Measurements from ENCODE around the gene PDXK. TPM values are rescaled to one million over a fixed set of nuclear protein-coding genes. Genes with fewer than 3 reads are reported as not detected.

Gene PDXK
- total RNA-seq, 1 experiment from 2014 or later, result 214 TPM

- H3K27ac Mint-ChIP-seq (ENCODE audit: unreplicated experiment), result no peak overlapping the region
- H3K9me3 Mint-ChIP-seq (ENCODE audit: low read depth, unreplicated experiment), result no peaks in the 10 kb centered on the region
- H3K4me1 Mint-ChIP-seq (ENCODE audit: low read depth, unreplicated experiment), result no peaks in the 10 kb centered on the region
- no peak overlapping the region for H3K4me3 Mint-ChIP-seq (ENCODE audit: low read depth, unreplicated experiment)
- no TSS peak for BruUV-seq (replicated peaks)
- intact Hi-C loops (cut with micrococcal nuclease; ENCODE audit: unreplicated experiment), result no loop called here
- CTCF ChIA-PET, result no interaction called here
- TF ChIP-seq, protein P1, sequence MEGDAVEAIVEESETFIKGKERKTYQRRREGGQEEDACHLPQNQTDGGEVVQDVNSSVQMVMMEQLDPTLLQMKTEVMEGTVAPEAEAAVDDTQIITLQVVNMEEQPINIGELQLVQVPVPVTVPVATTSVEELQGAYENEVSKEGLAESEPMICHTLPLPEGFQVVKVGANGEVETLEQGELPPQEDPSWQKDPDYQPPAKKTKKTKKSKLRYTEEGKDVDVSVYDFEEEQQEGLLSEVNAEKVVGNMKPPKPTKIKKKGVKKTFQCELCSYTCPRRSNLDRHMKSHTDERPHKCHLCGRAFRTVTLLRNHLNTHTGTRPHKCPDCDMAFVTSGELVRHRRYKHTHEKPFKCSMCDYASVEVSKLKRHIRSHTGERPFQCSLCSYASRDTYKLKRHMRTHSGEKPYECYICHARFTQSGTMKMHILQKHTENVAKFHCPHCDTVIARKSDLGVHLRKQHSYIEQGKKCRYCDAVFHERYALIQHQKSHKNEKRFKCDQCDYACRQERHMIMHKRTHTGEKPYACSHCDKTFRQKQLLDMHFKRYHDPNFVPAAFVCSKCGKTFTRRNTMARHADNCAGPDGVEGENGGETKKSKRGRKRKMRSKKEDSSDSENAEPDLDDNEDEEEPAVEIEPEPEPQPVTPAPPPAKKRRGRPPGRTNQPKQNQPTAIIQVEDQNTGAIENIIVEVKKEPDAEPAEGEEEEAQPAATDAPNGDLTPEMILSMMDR (IDR thresholded peaks at IDR 0.05; ENCODE audit: unreplicated experiment), result no peak
- DNase-seq, result no peak
- peaks cover 41% of the 10 kb centered on the region for H3K36me3 Mint-ChIP-seq (ENCODE audit: insufficient read depth, unreplicated experiment)
- H3K27me3 Mint-ChIP-seq (ENCODE audit: unreplicated experiment), result no peaks in the 10 kb centered on the region
Observed at GRCh38 chr21:43753439-43753799, 34.5 kb downstream of the PDXK start.

DNA sequence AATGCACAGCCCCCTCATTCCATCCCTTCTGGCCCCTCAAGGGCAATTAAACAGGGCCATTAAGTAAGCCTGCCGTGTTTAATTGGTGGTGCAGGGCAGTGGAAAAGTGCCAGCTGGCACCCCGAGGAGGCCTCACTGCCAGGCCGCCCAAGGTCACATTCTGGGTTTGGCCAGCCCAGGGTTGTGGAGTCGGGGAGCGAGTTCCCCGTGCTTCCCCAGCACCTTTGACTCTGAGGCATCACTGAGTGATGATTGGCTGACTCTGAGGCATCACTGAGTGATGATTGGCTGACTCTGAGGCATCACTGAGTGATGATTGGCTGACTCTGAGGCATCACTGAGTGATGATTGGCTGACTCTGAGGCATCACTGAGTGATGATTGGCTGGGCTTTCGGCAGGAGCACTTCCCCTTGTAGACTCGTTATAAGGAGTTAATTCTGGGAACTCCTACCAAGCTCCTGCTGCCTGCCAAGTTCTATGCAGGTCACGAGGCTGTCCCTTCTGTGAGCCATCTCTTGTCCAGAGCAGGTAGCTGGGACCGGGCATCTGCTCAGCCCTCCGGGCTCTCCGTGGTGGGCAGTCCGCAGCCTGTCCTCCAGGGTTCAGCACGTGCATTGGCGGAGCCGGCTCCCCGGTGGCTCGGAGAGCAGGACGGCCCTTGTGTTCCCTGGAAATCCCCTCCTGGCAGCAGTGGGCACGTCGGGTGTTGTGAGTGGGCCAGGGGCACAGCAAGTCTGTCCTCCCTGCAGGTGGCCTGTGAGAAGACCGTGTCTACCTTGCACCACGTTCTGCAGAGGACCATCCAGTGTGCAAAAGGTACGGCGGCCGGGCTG lies 36.2 kb downstream of the PDXK start:
- intact Hi-C loops (cut with micrococcal nuclease; ENCODE audit: unreplicated experiment), result no loop called here
- Mint-ChIP-seq H3K4me1 (ENCODE audit: low read depth, unreplicated experiment) (no peaks in the 10 kb centered on the region), H3K27me3 (ENCODE audit: unreplicated experiment) (no peaks in the 10 kb centered on the region), H3K36me3 (ENCODE audit: insufficient read depth, unreplicated experiment) (peaks cover 25% of the 10 kb centered on the region), H3K27ac (ENCODE audit: unreplicated experiment) (no peak overlapping the region), H3K4me3 (ENCODE audit: low read depth, unreplicated experiment) (no peak overlapping the region), H3K9me3 (ENCODE audit: low read depth, unreplicated experiment) (no peaks in the 10 kb centered on the region)
- CTCF ChIA-PET, result no interaction called here
- TF ChIP-seq, protein P1 (IDR thresholded peaks at IDR 0.05; ENCODE audit: unreplicated experiment), result no peak
- DNase-seq, result no peak
- BruUV-seq (replicated peaks), result no TSS peak

DNA sequence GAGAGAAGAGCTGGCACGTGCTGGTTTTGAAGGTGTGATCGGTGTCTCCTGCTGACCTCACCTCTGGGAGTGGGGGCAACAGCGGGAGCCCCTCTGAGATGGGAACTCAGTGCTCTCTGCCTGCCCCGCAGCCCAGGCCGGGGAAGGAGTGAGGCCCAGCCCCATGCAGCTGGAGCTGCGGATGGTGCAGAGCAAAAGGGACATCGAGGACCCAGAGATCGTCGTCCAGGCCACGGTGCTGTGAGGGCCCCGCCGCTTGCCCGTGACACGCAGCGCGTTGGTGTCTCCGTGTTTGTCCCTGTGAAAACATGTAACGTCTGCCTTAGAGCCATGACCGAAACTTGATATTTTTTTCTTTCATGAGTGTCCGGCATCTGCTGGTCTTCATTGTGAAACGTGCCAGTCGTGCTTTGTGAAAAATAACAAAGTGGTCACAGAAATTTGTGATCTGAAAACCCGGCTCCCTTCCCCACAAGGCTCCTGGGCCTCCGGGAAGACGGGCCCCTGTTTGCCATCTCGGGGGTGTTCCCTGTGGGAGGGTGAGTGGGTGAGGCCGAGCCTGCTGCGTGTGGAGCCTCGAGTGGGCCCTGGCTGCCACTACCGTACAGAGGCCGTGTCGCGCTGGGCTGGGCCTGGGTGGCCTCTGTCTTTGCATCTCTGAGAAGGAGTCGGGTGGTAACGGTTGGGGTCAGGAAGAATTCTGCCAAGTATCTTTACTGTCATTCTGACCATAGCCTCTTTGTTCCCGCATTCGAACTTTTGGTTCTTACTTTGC lies 37.1 kb downstream of the PDXK start:
- no peaks in the 10 kb centered on the region for H3K27me3 Mint-ChIP-seq (ENCODE audit: unreplicated experiment)
- DNase-seq, result no peak
- BruUV-seq (replicated peaks), result no TSS peak
- no peaks in the 10 kb centered on the region for H3K9me3 Mint-ChIP-seq (ENCODE audit: low read depth, unreplicated experiment)
- peaks cover 21% of the 10 kb centered on the region for H3K36me3 Mint-ChIP-seq (ENCODE audit: insufficient read depth, unreplicated experiment)
- CTCF ChIA-PET, result interaction anchor here (1.2 kb wide), 1 partner anchor 26 kb away, joined by 3 read pairs; no protein-coding TSS in a partner anchor
- TF ChIP-seq, protein P1 (IDR thresholded peaks at IDR 0.05; ENCODE audit: unreplicated experiment), result no peak
- H3K4me1 Mint-ChIP-seq (ENCODE audit: low read depth, unreplicated experiment), result no peaks in the 10 kb centered on the region
- intact Hi-C loops (cut with micrococcal nuclease; ENCODE audit: unreplicated experiment), result no loop called here
- H3K4me3 Mint-ChIP-seq (ENCODE audit: low read depth, unreplicated experiment), result no peak overlapping the region
- no peak overlapping the region for H3K27ac Mint-ChIP-seq (ENCODE audit: unreplicated experiment)

- H3K4me1 Mint-ChIP-seq (ENCODE audit: low read depth, unreplicated experiment), result no peaks in the 10 kb centered on the region
- no peak overlapping the region for H3K27ac Mint-ChIP-seq (ENCODE audit: unreplicated experiment)
- intact Hi-C loops (cut with micrococcal nuclease; ENCODE audit: unreplicated experiment), result no loop called here
- H3K36me3 Mint-ChIP-seq (ENCODE audit: insufficient read depth, unreplicated experiment), result peaks cover 25% of the 10 kb centered on the region
- BruUV-seq (replicated peaks), result no TSS peak
- H3K9me3 Mint-ChIP-seq (ENCODE audit: low read depth, unreplicated experiment), result no peaks in the 10 kb centered on the region
- no peaks in the 10 kb centered on the region for H3K27me3 Mint-ChIP-seq (ENCODE audit: unreplicated experiment)
- DNase-seq, result no peak
- TF ChIP-seq, protein P1 (IDR thresholded peaks at IDR 0.05; ENCODE audit: unreplicated experiment), result no peak
- no peak overlapping the region for H3K4me3 Mint-ChIP-seq (ENCODE audit: low read depth, unreplicated experiment)
- CTCF ChIA-PET, result interaction anchor here (1.2 kb wide), 1 partner anchor 25 kb away, joined by 3 read pairs; no protein-coding TSS in a partner anchor
Observed at GRCh38 chr21:43757601-43758000, 38.7 kb downstream of the PDXK start.

Measured in Calu3 (cell line).